Heart left ventricle (tissue), 16 donors: ENCODE measurements around the gene ZEB2. TPM values are rescaled to one million over a fixed set of nuclear protein-coding genes. Genes with fewer than 3 reads are reported as not detected.
A peak's percentile ranks its signal among the peaks of the same experiment; 100 is the strongest.

Experiments
- ATAC-seq, 4 donors: fragments of 200-7000 bp; cut with Tn5 transposase; one replicate each; pipeline ENCODE4 v1.9.1; 2020 to 2022; ENCODE audit warnings: moderate library complexity in 4 of 4, mild to moderate bottlenecking in 3 of 4, moderate number of reproducible peaks in 1 of 4
- DNase-seq, 5 donors: peaks; one replicate each; pipeline ENCODE4 v3.0.0-alpha.2; 2020
- H3K27ac ChIP-seq, 12 donors: fragments of 200-600 bp; sonication (generic) in 4 of 12; one replicate each; pipeline versions ENCODE4 v1.5.0 to v1.8.0; 2016 to 2022; ENCODE audit warnings: mild to moderate bottlenecking in 2 of 12
- H3K27me3 ChIP-seq, 9 donors: fragments of 200-600 bp; sonication (generic) in 2 of 9; one replicate each; pipeline versions ENCODE4 v1.5.1 to v1.8.0; 2016 to 2022; ENCODE audit warnings: mild to moderate bottlenecking in 3 of 9
- H3K36me3 ChIP-seq, 9 donors: fragments of 200-600 bp; sonication (generic) in 2 of 9; one replicate each; pipeline versions ENCODE4 v1.5.0 to v1.8.0; 2018 to 2022; ENCODE audit warnings: mild to moderate bottlenecking in 2 of 9
- H3K4me1 ChIP-seq, 12 donors: fragments of 200-600 bp; sonication (generic) in 4 of 12; one replicate each; pipeline versions ENCODE4 v1.5.0 to v1.8.0; 2016 to 2022; ENCODE audit warnings: mild to moderate bottlenecking in 3 of 12
- H3K4me3 ChIP-seq, 12 donors: fragments of 200-600 bp; sonication (generic) in 4 of 12; one replicate each; pipeline versions ENCODE4 v1.5.0 to v1.8.0; 2017 to 2022; ENCODE audit warnings: mild to moderate bottlenecking in 9 of 12, moderate library complexity in 4 of 12
- H3K9me3 ChIP-seq, 12 donors: fragments of 200-600 bp; sonication (generic) in 4 of 12; one replicate each; pipeline versions ENCODE4 v1.5.0 to v1.8.0; 2016 to 2022; ENCODE audit warnings: mild to moderate bottlenecking in 1 of 12
- POLR2A ChIP-seq, 2 donors: fragments of 450-650 bp; IDR thresholded peaks; one replicate each; pipeline ENCODE4 v1.6.1; 2017; ENCODE audit warnings: antibody characterized with exemption in 2 of 2, mild to moderate bottlenecking in 2 of 2, moderate library complexity in 2 of 2
- WGBS, 4 donors: extraction: QIAGEN DNeasy Blood & Tissue Kit in 2 of 4; methylation state at CpG; one replicate each; pipeline versions ENCODE4 v1.1.5 to v1.1.7; 2013 to 2018; 5-methylcytosine and 5-hydroxymethylcytosine counted together
- intact Hi-C, 10 donors: fragments of 100-400 bp; cut with DNase I; formaldehyde crosslinking; loops; one replicate each; pipeline versions ENCODE4 v1.11.1 to v1.14.2; 2022
- polyA plus RNA-seq, 2 donors: library from polyadenylated mRNA; stranded (reverse); fragments of 200-250 nt; gene quantifications; one replicate each; pipeline ENCODE4 v1.2.3, GENCODE V29; 2013
- total RNA-seq, 9 donors: library from RNA; depleted of rRNA in 2 of 9; stranded (reverse); fragments of >200 nt in 2 of 9; fragmentation: NEBNext Ultra II Directional in 3 of 9; extraction: Animal tissue kit (Norgen Biotek cat#: 25700) in 3 of 9; gene quantifications; one replicate each; pipeline versions ENCODE4 v1.1.0 to v1.2.4, GENCODE V29; 2016 to 2023
- TF ChIP-seq, protein P1 (sequence below), 12 donors: fragments of 200-600 bp; sonication (generic) in 4 of 12; IDR thresholded peaks; one replicate each; pipeline versions ENCODE4 v1.5.0 to v1.8.0; 2018 to 2022; ENCODE audit warnings: antibody characterized with exemption in 12 of 12, mild to moderate bottlenecking in 5 of 12
- donor health status: ischemic (EF 13 %, LVEDD 7.1; RV severe dilation, severe dysfunction).
- donor health status: healthy with polysubstance abuse.
- donor health status: DM: no; HTN: yes; CAD: no.
- donor health status: DM: no; HTN: no; CAD: no.
- donor health status: ischemic (EF 25% LVEDD 6.9; RV normal size, moderate dysfunction).
- donor health status: ischemic (EF 25% LVEDD 5.7; RV mildly dilated, moderate dysfunction).
- donor health status: healthy.
- donor health status: DM: yes; HTN: yes; CAD: no.
- donor health status: ischemic (EF 35%, LVEDD 5.7; RV mildly dilated, moderate dysfunction).
- donor health status: nonischemic (EF 11% LVEDD 7.7; RV severe dilation, severe dysfunction).
- donor health status: DM: yes; HTN: yes; CAD: no.
- donor health status: PGD.
- donor health status: ischemic (EF 29% LVEDD 5.4; RV normal size, mild dysfunction).
- donor health status: nonischemic (EF 23%, LVEDD 6.1; RV moderate dilation, normal function).

The ZEB2 gene
- total and polyA plus RNA-seq, 11 donors = 23.1 to 168 (median 82.4) TPM

- WGBS, 4 donors = 82 to 87% (median 84%) methylated on average over 7 of the region's 7 CpGs
- Histone ChIP-seq H3K4me1 (peaks cover 0 to 45% (median 4%) of the 10 kb centered on the region in 12 donors), H3K4me3 (no peak overlapping the region), H3K9me3 (no peaks in the 10 kb centered on the region), H3K27ac (peak overlapping the region in 1 of 12 donors; percentile 33), H3K36me3 (peaks cover 0 to 67% (median 37%) of the 10 kb centered on the region in 9 donors), H3K27me3 (no peaks in the 10 kb centered on the region)
- ATAC-seq (no peak), DNase-seq (no peak)
- intact Hi-C loops = no loop called here
- TF ChIP-seq POLR2A (IDR thresholded peaks at IDR 0.05) = no peak
- TF ChIP-seq, protein P1, sequence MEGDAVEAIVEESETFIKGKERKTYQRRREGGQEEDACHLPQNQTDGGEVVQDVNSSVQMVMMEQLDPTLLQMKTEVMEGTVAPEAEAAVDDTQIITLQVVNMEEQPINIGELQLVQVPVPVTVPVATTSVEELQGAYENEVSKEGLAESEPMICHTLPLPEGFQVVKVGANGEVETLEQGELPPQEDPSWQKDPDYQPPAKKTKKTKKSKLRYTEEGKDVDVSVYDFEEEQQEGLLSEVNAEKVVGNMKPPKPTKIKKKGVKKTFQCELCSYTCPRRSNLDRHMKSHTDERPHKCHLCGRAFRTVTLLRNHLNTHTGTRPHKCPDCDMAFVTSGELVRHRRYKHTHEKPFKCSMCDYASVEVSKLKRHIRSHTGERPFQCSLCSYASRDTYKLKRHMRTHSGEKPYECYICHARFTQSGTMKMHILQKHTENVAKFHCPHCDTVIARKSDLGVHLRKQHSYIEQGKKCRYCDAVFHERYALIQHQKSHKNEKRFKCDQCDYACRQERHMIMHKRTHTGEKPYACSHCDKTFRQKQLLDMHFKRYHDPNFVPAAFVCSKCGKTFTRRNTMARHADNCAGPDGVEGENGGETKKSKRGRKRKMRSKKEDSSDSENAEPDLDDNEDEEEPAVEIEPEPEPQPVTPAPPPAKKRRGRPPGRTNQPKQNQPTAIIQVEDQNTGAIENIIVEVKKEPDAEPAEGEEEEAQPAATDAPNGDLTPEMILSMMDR (IDR thresholded peaks at IDR 0.05) = no peak
These were observed 108.4 kb downstream of the ZEB2 start for GRCh38 chr2:144411473-144411872.

GRCh38 chr2:144409241-144409640 lies 110.7 kb downstream of the ZEB2 start:
- Histone ChIP-seq H3K27me3 (no peaks in the 10 kb centered on the region), H3K9me3 (no peaks in the 10 kb centered on the region), H3K4me1 (peaks cover 0 to 42% (median 12%) of the 10 kb centered on the region in 12 donors), H3K36me3 (peaks cover 0 to 85% (median 40%) of the 10 kb centered on the region in 9 donors), H3K27ac (peak overlapping the region in 1 of 12 donors; percentile 30), H3K4me3 (no peak overlapping the region)
- no peak for DNase-seq
- intact Hi-C loops = loop anchor here in 1 of 10 donors (10.0 kb wide), 1 partner anchor 106 kb away; no protein-coding TSS in a partner anchor
- ATAC-seq = no peak
- TF ChIP-seq, protein P1 (IDR thresholded peaks at IDR 0.05) = no peak
- no peak for TF ChIP-seq POLR2A (IDR thresholded peaks at IDR 0.05)

DNA sequence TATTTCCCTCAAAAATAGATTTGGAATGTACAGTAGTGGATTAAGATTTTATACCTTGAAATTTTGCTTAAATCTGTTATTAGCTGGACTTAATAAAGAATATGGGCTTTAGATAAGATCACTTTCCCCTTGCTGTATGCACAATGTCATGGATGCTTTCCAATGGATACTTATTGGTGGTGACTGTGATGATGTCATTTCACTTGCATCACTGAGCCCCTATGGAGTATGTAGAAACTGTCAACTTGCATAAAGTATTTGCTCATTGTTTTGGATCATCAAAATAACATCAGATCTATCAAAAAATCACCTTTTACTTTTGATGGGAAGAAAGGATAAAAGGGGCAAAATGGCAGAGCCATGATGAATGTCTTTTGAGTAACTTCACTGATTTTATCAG lies 112.7 kb downstream of the ZEB2 start:
- peaks cover 0 to 39% (median 13%) of the 10 kb centered on the region in 12 donors for H3K4me1 ChIP-seq
- no peak for TF ChIP-seq POLR2A (IDR thresholded peaks at IDR 0.05)
- TF ChIP-seq, protein P1 (IDR thresholded peaks at IDR 0.05) = no peak
- H3K36me3 ChIP-seq = peaks cover 0 to 91% (median 49%) of the 10 kb centered on the region in 9 donors
- DNase-seq (no peak), ATAC-seq (no peak)
- H3K27ac ChIP-seq = peak overlapping the region in 1 of 12 donors; percentile 43
- intact Hi-C loops = loop anchor here in 1 of 10 donors (10.0 kb wide), 1 partner anchor 108 kb away; no protein-coding TSS in a partner anchor
- no peaks in the 10 kb centered on the region for H3K9me3 ChIP-seq
- H3K27me3 ChIP-seq = no peaks in the 10 kb centered on the region
- H3K4me3 ChIP-seq = no peak overlapping the region

- Histone ChIP-seq H3K27ac (peak overlapping the region in 2 of 12 donors; percentile 43 to 58), H3K27me3 (no peaks in the 10 kb centered on the region), H3K4me3 (no peak overlapping the region), H3K4me1 (peaks cover 0 to 45% (median 17%) of the 10 kb centered on the region in 12 donors), H3K9me3 (no peaks in the 10 kb centered on the region), H3K36me3 (peaks cover 0 to 93% (median 52%) of the 10 kb centered on the region in 9 donors)
- 69 to 81% (median 74%) methylated on average over 5 of the region's 5 CpGs for WGBS, 4 donors
- DNase-seq (no peak), ATAC-seq (no peak)
- TF ChIP-seq, protein P1 (IDR thresholded peaks at IDR 0.05) = no peak
- TF ChIP-seq POLR2A (IDR thresholded peaks at IDR 0.05) = no peak
- intact Hi-C loops = loop anchor here in 2 of 10 donors (2.0 to 10.0 kb wide), 2 partner anchors 73 to 109 kb away; a partner anchor contains a TSS
These were observed 113.7 kb downstream of the ZEB2 start for GRCh38 chr2:144405982-144406788.
